Heart left ventricle (tissue), 16 donors: ENCODE results near the gene LRP10. TPM values are rescaled to one million over a fixed set of nuclear protein-coding genes. Genes with fewer than 3 reads are reported as not detected.

ENCODE experiments used
- ATAC-seq, 4 donors: fragments of 200-7000 bp; cut with Tn5 transposase; one replicate each; pipeline ENCODE4 v1.9.1; 2020 to 2022; ENCODE audit warnings: moderate library complexity in 4 of 4, mild to moderate bottlenecking in 3 of 4, moderate number of reproducible peaks in 1 of 4
- DNase-seq, 5 donors: peaks; one replicate each; pipeline ENCODE4 v3.0.0-alpha.2; 2020
- H3K27ac ChIP-seq, 12 donors: fragments of 200-600 bp; sonication (generic) in 4 of 12; one replicate each; pipeline versions ENCODE4 v1.5.0 to v1.8.0; 2016 to 2022; ENCODE audit warnings: mild to moderate bottlenecking in 2 of 12
- H3K27me3 ChIP-seq, 9 donors: fragments of 200-600 bp; sonication (generic) in 2 of 9; one replicate each; pipeline versions ENCODE4 v1.5.1 to v1.8.0; 2016 to 2022; ENCODE audit warnings: mild to moderate bottlenecking in 3 of 9
- H3K36me3 ChIP-seq, 9 donors: fragments of 200-600 bp; sonication (generic) in 2 of 9; one replicate each; pipeline versions ENCODE4 v1.5.0 to v1.8.0; 2018 to 2022; ENCODE audit warnings: mild to moderate bottlenecking in 2 of 9
- H3K4me1 ChIP-seq, 12 donors: fragments of 200-600 bp; sonication (generic) in 4 of 12; one replicate each; pipeline versions ENCODE4 v1.5.0 to v1.8.0; 2016 to 2022; ENCODE audit warnings: mild to moderate bottlenecking in 3 of 12
- H3K4me3 ChIP-seq, 12 donors: fragments of 200-600 bp; sonication (generic) in 4 of 12; one replicate each; pipeline versions ENCODE4 v1.5.0 to v1.8.0; 2017 to 2022; ENCODE audit warnings: mild to moderate bottlenecking in 9 of 12, moderate library complexity in 4 of 12
- H3K9me3 ChIP-seq, 12 donors: fragments of 200-600 bp; sonication (generic) in 4 of 12; one replicate each; pipeline versions ENCODE4 v1.5.0 to v1.8.0; 2016 to 2022; ENCODE audit warnings: mild to moderate bottlenecking in 1 of 12
- CTCF ChIP-seq, 12 donors: fragments of 200-600 bp; sonication (generic) in 4 of 12; IDR thresholded peaks; one replicate each; pipeline versions ENCODE4 v1.5.0 to v1.8.0; 2018 to 2022; ENCODE audit warnings: antibody characterized with exemption in 12 of 12, mild to moderate bottlenecking in 5 of 12
- POLR2A ChIP-seq, 2 donors: fragments of 450-650 bp; IDR thresholded peaks; one replicate each; pipeline ENCODE4 v1.6.1; 2017; ENCODE audit warnings: antibody characterized with exemption in 2 of 2, mild to moderate bottlenecking in 2 of 2, moderate library complexity in 2 of 2
- WGBS, 4 donors: extraction: QIAGEN DNeasy Blood & Tissue Kit in 2 of 4; methylation state at CpG; one replicate each; pipeline versions ENCODE4 v1.1.5 to v1.1.7; 2013 to 2018; 5-methylcytosine and 5-hydroxymethylcytosine counted together
- intact Hi-C, 10 donors: fragments of 100-400 bp; cut with DNase I; formaldehyde crosslinking; loops; one replicate each; pipeline versions ENCODE4 v1.11.1 to v1.14.2; 2022
- polyA plus RNA-seq, 2 donors: library from polyadenylated mRNA; stranded (reverse); fragments of 200-250 nt; gene quantifications; one replicate each; pipeline ENCODE4 v1.2.3, GENCODE V29; 2013
- total RNA-seq, 9 donors: library from RNA; depleted of rRNA in 2 of 9; stranded (reverse); fragments of >200 nt in 2 of 9; fragmentation: NEBNext Ultra II Directional in 3 of 9; extraction: Animal tissue kit (Norgen Biotek cat#: 25700) in 3 of 9; gene quantifications; one replicate each; pipeline versions ENCODE4 v1.1.0 to v1.2.4, GENCODE V29; 2016 to 2023
- donor health status: ischemic (EF 13 %, LVEDD 7.1; RV severe dilation, severe dysfunction).
- donor health status: healthy with polysubstance abuse.
- donor health status: DM: no; HTN: yes; CAD: no.
- donor health status: DM: no; HTN: no; CAD: no.
- donor health status: ischemic (EF 25% LVEDD 6.9; RV normal size, moderate dysfunction).
- donor health status: ischemic (EF 25% LVEDD 5.7; RV mildly dilated, moderate dysfunction).
- donor health status: healthy.
- donor health status: DM: yes; HTN: yes; CAD: no.
- donor health status: ischemic (EF 35%, LVEDD 5.7; RV mildly dilated, moderate dysfunction).
- donor health status: nonischemic (EF 11% LVEDD 7.7; RV severe dilation, severe dysfunction).
- donor health status: DM: yes; HTN: yes; CAD: no.
- donor health status: PGD.
- donor health status: ischemic (EF 29% LVEDD 5.4; RV normal size, mild dysfunction).
- donor health status: nonischemic (EF 23%, LVEDD 6.1; RV moderate dilation, normal function).

LRP10 gene
- total and polyA plus RNA-seq, 11 donors, result 11.0 to 128 (median 64.5) TPM

- ATAC-seq (no peak), DNase-seq (no peak)
- intact Hi-C loops, result loop anchor here in 1 of 10 donors (10.0 kb wide), 1 partner anchor 77 kb away; the partner anchor contains the start of gene MRPL52
- Histone ChIP-seq H3K27ac (no peak overlapping the region), H3K9me3 (no peaks in the 10 kb centered on the region), H3K4me1 (peaks cover 0 to 10% (median 5%) of the 10 kb centered on the region in 12 donors), H3K4me3 (no peak overlapping the region), H3K36me3 (peaks cover 3 to 80% (median 66%) of the 10 kb centered on the region in 9 donors), H3K27me3 (no peaks in the 10 kb centered on the region)
- 90 to 96% (median 95%) methylated on average over 7 of the region's 7 CpGs for WGBS, 4 donors
- no peak for TF ChIP-seq CTCF (IDR thresholded peaks at IDR 0.05)
- TF ChIP-seq POLR2A (IDR thresholded peaks at IDR 0.05), result no peak
These were observed 30.3 kb downstream of the LRP10 start for GRCh38 chr14:22901799-22902198.

DNA sequence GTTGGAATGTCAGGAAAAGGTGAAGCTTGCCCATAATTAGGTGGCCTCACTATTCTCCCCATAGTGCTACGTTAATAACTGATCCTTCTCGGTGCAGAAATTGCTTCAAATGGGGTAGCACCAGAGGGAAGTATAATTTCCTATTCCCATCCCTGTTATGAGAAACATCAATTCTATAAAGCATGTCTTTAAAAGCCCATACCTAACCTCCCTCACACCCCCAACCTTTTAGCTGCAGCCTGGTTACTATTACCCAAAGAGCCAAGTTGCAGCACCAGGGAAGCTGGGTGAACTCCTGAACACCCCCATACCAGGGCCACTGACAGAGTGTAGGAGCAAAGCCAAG, 32.2 kb downstream of the LRP10 start:
- Histone ChIP-seq H3K9me3 (no peaks in the 10 kb centered on the region), H3K4me3 (no peak overlapping the region), H3K27me3 (no peaks in the 10 kb centered on the region), H3K4me1 (peaks cover 0 to 9% (median 3%) of the 10 kb centered on the region in 12 donors), H3K36me3 (peaks cover 3 to 92% (median 85%) of the 10 kb centered on the region in 9 donors), H3K27ac (no peak overlapping the region)
- TF ChIP-seq CTCF (IDR thresholded peaks at IDR 0.05) (no peak), POLR2A (IDR thresholded peaks at IDR 0.05) (no peak)
- DNase-seq (no peak), ATAC-seq (no peak)
- 87 to 98% (median 93%) methylated on average over 2 of the region's 2 CpGs for WGBS, 4 donors
- intact Hi-C loops, result loop anchor here in 1 of 10 donors (10.0 kb wide), 1 partner anchor 79 kb away; the partner anchor contains the start of gene MRPL52

GRCh38 chr14:22905627-22906026, 34.1 kb downstream of the LRP10 start:
- intact Hi-C loops, result loop anchor here in 1 of 10 donors (10.0 kb wide), 1 partner anchor 81 kb away; the partner anchor contains the start of gene MRPL52
- Histone ChIP-seq H3K4me1 (peaks cover 0 to 10% (median 0%) of the 10 kb centered on the region in 12 donors), H3K9me3 (no peaks in the 10 kb centered on the region), H3K4me3 (no peak overlapping the region), H3K27ac (no peak overlapping the region), H3K36me3 (peaks cover 3 to 100% (median 95%) of the 10 kb centered on the region in 9 donors), H3K27me3 (no peaks in the 10 kb centered on the region)
- DNase-seq (no peak), ATAC-seq (no peak)
- WGBS, 4 donors, result 94 to 96% (median 95%) methylated on average over 4 of the region's 4 CpGs
- no peak for TF ChIP-seq CTCF (IDR thresholded peaks at IDR 0.05)
- no peak for TF ChIP-seq POLR2A (IDR thresholded peaks at IDR 0.05)

- 95 to 97% (median 96%) methylated on average over 20 of the region's 20 CpGs for WGBS, 4 donors
- intact Hi-C loops, result loop anchor here in 1 of 10 donors (10.0 kb wide), 1 partner anchor 81 kb away; the partner anchor contains the start of gene MRPL52
- H3K4me3 ChIP-seq, result no peak overlapping the region
- no peak for DNase-seq
- H3K9me3 ChIP-seq, result no peaks in the 10 kb centered on the region
- no peak overlapping the region for H3K27ac ChIP-seq
- H3K27me3 ChIP-seq, result no peaks in the 10 kb centered on the region
- peaks cover 3 to 100% (median 95%) of the 10 kb centered on the region in 9 donors for H3K36me3 ChIP-seq
- TF ChIP-seq POLR2A (IDR thresholded peaks at IDR 0.05) (no peak), CTCF (IDR thresholded peaks at IDR 0.05) (no peak)
- no peak for ATAC-seq
- H3K4me1 ChIP-seq, result peaks cover 0 to 10% (median 0%) of the 10 kb centered on the region in 12 donors
These were observed 34.5 kb downstream of the LRP10 start for GRCh38 chr14:22906073-22906472.
